ENCODE data around the gene CDH22.

CDH22 gene

DNA sequence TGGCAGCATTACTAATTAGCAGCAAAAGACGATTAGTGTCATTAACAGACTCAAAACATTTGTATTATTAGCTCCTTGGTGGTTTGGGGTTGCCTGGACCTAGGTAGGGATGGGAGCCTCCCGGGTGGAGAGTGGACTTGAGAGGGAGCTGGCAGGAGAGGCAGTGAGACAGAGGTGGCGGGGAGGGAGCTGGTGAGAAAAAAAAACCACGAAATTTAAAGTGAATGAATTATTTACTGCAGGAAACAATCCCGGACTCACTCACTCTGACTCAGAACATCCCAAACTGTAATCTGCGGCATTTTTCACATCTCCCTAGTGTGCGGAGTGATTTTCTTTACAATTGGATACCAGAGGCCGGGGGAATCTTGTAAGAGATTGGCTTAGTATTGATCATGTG, 14.3 kb upstream of the CDH22 start:
- DNase-seq: no peak

DNA sequence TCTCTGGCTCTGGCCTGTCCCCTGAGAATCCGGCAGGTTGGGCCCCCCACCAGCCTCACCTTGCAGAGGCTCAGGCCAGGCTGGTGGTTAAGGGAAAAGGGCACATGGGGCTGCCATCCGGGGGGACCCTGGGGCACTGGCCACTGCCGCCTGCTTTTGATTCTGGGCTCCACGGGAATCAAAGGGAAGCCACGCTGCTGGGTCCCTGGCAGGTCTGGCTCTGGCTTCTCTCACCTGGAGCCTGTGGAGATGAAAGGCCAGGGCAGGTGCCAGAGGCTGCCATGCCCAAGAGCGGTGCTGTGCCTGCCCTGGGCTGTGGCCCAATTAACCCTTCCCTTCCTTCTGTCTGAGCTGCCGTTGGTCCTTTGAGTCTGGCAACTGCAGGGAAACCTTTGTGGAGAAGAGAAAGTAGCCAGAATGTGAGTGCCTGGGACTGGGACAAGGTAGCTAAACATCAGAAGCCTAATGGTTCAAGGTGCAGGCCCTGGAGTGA, 9.4 kb upstream of the CDH22 start:
- no peak for DNase-seq

GRCh38 chr20:46316984-46317684, 8.8 kb upstream of the CDH22 start:
- DNase-seq: no peak

DNA sequence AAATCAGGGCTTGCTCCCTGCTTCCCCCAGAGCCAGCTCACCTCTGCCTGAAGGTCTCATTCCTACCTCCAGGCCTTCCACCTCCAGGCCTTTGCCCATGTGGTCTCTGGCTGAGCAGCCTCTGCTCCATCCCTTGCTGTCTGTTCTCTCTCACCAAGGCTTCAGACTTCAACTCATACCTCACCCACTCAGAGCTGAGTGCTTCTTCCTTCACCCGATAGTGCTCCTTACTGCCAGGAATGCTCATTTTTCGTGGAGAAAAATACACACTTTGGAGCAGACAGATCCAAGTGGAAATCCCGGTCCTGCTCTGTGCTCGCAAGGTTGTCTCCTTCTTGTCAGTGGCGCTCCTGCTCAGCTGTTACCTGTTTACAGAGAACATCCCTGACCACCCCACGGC, 7.0 kb upstream of the CDH22 start:
- DNase-seq: no peak

- no peak for DNase-seq
These were observed 4.9 kb upstream of the CDH22 start for GRCh38 chr20:46312945-46313861.

DNA sequence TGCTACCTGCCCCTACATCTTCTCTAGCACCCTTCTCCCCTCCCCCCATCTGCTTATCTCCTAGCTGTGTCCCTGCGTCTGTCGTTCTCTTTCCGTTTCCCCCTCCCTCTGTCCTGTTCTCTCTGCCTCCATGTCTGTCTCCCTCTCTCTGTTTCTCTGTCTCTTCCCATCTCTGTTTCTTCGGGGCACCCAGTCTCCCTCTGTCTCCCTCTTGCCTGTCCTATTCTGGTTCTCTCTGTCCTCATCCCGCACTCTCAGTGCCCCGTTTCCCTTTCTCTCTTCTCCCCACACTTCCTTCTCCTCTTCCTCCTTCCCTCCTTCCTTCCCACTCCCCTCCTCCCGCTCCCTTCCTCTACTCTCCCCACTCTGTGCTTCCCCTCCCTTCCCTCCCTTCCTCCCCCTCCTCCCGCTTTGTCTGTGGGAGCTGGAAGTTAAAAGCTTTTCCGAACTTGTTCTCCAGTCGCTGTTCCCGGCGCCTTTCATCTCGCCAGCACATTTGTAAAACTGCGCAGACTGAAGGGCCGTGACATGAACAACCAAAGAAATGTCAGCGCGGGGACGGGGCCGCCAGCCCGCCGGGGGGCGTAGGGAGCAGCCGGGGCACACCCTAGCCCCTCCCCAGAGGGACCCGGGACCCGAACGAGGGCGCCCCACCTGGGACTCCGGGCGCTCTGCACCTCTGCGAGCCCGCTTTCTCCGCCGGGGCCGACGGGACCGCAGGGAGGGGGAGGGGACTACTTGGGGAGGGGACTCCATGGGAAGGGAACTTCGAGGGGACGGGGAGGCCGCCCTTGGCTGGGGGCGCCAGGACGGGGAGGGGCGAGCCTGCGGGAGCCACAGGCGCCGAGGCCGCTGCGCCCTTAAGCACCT, 4.0 kb upstream of the CDH22 start:
- DNase-seq: no peak

- peak in 1 of 2 experiments; percentile 3 for DNase-seq
These were observed 3.4 kb upstream of the CDH22 start for GRCh38 chr20:46311719-46312074.

- DNase-seq: no peak
These were observed 2.8 kb upstream of the CDH22 start for GRCh38 chr20:46311039-46311650.

- no peak for DNase-seq
These were observed 1.6 kb upstream of the CDH22 start for GRCh38 chr20:46309945-46310344.

GRCh38 chr20:46307999-46308257, 370 bp downstream of the CDH22 start:
- no peak for DNase-seq

DNA sequence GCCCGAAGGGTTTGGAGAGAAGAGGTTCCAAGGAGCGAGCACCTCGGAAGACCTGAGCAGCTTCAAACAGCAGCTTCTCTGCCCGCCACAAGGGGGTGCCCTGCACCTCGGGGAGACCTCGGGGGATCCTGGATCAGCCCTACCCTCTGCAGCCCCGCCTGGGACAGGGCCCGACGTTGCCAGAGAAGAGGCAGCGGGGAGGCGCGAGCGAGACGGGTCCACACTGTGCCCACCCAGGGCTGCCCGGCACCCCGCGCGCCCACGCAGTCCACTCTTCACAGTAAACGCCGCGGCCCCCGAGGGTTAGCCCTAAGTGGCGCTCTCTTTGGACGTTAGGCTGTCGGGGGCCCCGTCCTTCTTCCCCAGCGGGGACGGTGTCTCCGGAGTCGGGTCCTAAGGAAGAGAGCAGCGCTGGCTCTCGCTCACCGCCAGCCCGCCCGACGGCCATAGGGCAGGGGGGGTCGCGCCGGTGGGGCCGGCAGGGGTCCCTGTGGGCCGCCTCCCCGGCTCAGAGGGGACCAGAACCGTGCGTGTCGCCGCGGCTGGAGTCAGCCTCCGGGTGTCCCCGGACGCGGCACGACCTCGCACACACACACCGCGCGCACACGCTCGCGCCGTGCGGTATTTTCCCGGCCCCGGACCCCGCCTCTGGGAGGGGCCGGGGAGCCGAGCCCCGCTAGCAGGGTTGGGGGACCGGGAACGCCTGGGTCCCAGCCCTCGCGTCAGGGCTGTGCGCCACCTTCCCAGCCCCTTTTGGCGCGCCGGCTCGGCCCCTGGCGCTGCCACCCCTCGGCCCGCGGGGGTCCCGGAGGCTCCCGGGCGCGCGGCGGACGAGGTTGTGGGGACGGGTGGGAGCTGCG, 929 bp downstream of the CDH22 start:
- DNase-seq: peak; percentile 64 to 68

DNA sequence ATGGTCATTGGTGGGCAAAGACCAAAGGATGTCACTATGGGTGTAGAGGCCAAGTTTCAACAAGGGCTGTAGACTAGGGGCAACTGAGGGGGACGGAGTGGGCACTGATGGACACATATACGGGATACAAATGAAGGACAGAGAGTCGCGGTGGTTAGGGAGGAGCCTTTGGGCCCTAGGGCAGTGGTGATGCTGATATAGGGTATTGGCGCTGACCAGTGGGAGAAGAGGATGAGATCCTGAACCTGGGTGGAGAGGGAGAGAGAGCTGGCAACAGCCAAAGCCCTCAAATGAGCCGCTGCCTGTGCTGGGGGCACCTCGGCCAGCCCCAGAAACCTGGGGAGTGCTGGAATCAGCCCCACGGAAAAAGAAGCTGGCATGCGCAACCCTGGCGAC, 1.6 kb downstream of the CDH22 start:
- DNase-seq: no peak

DNA sequence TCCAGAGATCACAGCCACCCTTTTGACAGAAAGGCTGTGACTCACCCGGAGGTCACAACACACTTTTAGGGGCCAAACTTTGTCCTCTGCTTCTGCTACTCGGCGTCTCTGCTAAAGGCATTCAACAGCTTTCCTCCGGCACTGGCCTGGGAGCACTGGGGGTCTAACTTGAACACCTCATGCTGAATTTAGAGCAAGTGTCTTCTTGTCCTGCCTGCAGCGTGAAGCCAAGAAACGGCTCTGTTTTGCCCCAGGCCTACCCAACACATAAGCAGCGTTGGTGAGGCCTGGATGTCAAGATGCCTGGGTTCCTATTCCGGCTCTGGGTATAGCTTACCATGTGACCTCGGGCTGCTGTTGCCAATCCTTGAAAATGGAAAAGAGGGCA, 2.3 kb downstream of the CDH22 start:
- DNase-seq: no peak

GRCh38 chr20:46305331-46305972, 2.8 kb downstream of the CDH22 start:
- DNase-seq: no peak

- no peak for DNase-seq
These were observed 3.4 kb downstream of the CDH22 start for GRCh38 chr20:46304852-46305251.

- DNase-seq: no peak
These were observed 3.9 kb downstream of the CDH22 start for GRCh38 chr20:46304361-46304760.

DNA sequence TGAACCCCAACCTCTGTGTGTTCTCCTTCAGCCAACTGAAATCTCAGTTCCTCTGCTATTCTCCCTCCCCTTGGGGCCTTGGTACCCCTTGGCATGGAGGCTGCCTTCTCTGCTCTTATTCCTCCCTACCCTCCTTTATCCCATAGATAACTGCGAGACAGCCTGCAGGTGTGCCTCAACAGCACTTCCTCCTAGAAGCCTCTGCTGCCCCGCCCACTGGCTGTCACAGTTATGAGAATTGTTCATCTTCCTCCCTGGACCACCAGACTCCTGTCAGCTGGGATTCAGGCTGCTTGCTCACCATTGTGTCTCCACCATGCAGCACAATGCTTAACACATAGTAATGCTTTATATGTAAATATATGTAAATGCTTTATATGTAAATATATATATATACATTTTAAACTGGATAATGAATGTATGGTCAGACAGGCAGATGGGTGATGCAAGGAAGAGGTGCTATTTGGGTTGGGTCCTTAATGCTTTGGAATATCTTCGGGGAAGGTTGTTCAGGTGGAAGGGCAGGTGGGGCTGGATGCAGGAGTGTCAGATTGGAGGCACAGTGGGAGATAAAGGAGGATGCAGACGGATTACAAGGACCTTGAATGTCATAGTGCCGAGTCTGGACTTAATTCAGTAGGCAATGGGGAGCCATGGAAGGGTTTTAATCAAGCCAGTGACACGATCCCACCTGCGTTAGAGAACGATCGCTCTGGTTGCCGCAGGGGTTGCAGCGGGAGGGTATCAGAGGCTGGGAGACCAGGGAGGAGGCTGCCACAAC, 4.9 kb downstream of the CDH22 start:
- DNase-seq: no peak

DNA sequence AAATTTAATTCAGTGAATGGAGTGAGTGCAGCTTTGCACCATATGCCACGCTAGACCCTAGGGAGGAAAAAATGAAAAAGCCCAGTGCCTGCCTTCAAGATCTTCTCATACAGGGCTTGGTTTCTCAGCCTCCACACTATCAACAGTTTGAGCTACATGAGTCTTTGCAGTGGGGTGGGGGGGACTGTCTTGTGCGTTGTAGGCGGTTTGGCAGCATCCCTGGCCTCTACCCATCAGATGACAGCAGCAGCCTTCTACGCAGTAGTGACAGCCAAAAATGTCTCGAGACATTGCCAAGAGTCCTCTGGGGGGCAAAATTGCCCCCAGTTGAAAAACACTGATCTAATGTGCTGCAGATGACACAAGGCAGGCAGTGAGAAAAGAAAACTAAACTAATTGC, 6.2 kb downstream of the CDH22 start:
- DNase-seq: no peak

GRCh38 chr20:46300281-46300680, 8.0 kb downstream of the CDH22 start:
- no peak for DNase-seq

- no peak for DNase-seq
These were observed 9.2 kb downstream of the CDH22 start for GRCh38 chr20:46299078-46299477.

GRCh38 chr20:46298374-46298773, 9.9 kb downstream of the CDH22 start:
- no peak for DNase-seq
